A549 treated with CORT108297 at 1 μM for 4 hours (cell line): ENCODE data around the gene RCOR2. TPM values are rescaled to one million over a fixed set of nuclear protein-coding genes. Genes with fewer than 3 reads are reported as not detected.

ENCODE experiments used
- total RNA-seq: library from RNA; stranded (reverse); fragments of 200-300 nt; extraction: Qiagen RNA extraction; gene quantifications from 5 replicates; pipeline ENCODE4 v1.2.3, GENCODE V29; 2022

The RCOR2 gene
- total RNA-seq = 0.87 to 1.3 TPM (median 1.1 TPM) in 5 replicates

DNA sequence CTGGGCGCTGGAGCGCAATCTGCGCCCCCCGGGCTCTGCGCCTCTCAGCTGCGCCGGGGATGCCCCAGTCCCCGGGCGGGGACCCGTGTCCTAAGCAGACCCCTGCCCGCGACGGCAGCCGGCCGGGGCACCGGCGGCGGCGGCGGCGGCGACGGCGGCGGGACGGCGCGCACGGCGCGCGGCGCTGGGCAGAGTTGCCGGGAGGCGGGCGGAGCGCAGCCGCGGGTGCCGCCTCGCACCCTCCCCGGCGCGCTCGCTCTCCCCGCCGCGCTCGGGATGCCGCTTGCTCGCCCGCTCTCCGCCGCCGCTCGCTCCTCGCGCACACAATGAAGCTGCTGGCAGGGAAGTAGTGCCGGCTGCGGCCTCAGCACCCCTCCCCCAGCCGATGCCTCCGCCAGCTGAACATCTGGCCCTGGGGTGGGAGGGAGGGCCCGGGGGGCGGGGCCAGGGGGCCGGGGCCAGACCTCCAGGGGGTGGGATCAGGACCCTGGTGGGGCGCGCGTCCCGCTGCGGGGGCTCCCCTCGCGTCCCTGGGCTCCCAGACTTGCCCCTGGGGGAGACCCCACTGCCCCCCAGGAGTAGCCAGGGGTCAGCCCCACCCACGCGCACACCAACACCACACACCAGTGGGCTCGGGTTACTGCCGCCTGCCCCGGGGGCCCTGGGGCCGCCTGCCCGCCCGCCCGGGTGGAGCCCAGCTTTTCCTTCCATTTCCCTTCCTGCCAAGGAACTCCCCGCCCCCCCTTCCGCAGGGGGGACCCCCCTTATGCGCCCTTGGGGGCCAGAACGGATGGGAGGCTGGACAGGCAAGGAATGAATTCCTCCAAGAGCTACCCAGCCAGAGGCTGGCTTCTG lies at the start of gene RCOR2:
RCOR2 (minus strand) TSS at position 328 of the 855 bp plus-strand sequence. CDS start 708 bp downstream, outside the sequence.

DNA sequence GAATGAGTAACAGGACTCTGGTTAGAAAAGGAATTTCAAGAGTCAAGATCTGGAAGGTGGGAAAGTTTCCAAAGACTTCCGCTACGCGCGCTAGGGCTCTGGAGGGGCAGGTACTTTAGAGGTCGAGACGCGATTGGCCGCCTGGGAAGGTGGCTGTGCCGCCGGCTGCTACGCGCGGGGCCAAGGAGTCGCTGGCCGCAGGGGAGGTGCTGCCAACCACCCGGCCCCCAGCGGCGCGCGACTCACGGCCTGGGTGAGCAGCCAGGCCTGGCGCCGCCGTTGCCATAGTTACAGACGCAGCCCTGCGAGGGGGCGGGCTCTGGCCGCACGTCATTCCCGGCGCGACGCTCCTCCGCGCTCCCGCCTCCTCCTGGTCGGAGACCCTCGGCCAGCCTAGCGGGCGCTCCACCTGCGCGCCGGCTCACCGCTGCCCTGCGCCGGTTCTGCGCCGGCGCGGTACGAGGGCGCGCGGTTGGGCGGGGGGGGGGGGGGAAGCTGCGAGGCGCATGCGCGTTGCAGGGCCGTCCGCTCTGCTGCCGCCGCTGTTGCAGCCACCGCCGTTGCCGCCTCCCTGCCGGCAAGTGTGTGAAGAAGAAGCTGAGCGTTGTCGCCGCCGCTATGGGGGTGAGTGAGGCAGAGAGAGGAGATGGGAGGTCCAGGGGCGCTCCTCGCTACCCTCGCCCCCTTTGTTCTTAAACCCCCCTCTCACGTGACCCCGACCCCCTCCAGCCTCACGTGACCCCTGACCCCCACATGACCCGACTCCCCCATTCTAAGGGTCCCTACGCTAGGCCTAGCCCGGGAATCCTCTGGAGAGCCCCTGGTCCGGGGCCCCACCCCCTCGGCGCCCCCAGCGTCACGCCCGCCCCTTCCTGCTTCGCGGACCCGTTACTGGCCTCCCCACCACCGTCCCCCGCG lies 21.8 kb upstream of the RCOR2 start, which contains the start of gene NAA40:
NAA40 (plus strand) TSS at position 524 of the 918 bp plus-strand sequence; CDS start at position 619, 95 bp downstream.

Other genes starting within 250 kb of the RCOR2 start
- gene ATL3, start 245.8 kb downstream of the RCOR2 start, total RNA-seq = 27.3 to 33.2 TPM (median 30.8 TPM) in 5 replicates
- 98.8 to 119 TPM (median 101 TPM) in 5 replicates for gene RTN3, start 235.7 kb downstream of the RCOR2 start, total RNA-seq
- 5.0 to 7.7 TPM (median 6.4 TPM) in 5 replicates for gene ZFTA, start 148.4 kb downstream of the RCOR2 start, total RNA-seq
- gene SPINDOC, start 103.7 kb downstream of the RCOR2 start, total RNA-seq = 35.4 to 55.5 TPM (median 53.5 TPM) in 5 replicates
- 23.0 to 26.1 TPM (median 24.6 TPM) in 5 replicates for gene MARK2, start 78.1 kb downstream of the RCOR2 start, total RNA-seq
- 14.8 to 17.6 TPM (median 17.4 TPM) in 5 replicates for gene NAA40, start 21.8 kb upstream of the RCOR2 start, total RNA-seq
- 731 to 1,149 TPM (median 1,054 TPM) in 5 replicates for gene COX8A, start 57.5 kb upstream of the RCOR2 start, total RNA-seq
- 104 to 139 TPM (median 129 TPM) in 5 replicates for gene OTUB1, start 69.3 kb upstream of the RCOR2 start, total RNA-seq
- 0.03 to 0.07 TPM (median 0.06 TPM) in 5 replicates for gene FLRT1, start 118.8 kb upstream of the RCOR2 start, total RNA-seq
- gene MACROD1, start 248.9 kb upstream of the RCOR2 start, total RNA-seq = 6.1 to 14.8 TPM (median 13.6 TPM) in 5 replicates